HG02870 (cell line): ENCODE measurements around the gene AOPEP.

Experiments used
- ATAC-seq: cut with Tn5 transposase; IDR thresholded peaks from one replicate; pipeline ENCODE4 v1.9.1; 2021; ENCODE audit warnings: mild to moderate bottlenecking, moderate library complexity; ENCODE audit not compliant: unreplicated experiment

Gene AOPEP

DNA sequence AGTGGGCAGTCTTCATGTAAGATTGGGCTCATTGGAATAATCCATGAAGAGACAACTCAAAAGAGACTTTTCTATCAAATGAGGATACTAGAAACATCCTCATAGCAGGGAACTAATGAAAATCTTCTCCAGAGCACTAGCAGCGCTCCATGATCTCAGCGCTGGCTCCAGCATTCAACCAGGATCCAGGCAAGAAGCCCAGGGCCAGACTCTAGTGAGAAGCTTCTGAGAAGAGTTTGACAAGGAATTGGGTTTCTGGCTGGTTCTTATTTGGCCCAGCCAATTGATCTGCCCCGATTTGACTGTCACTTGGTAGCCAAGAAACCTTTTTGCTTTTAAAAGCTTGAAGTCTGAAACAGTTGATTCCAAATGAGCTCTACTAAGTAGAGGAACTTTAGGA is 60.1 kb downstream of the AOPEP start:
- no peak for ATAC-seq

DNA sequence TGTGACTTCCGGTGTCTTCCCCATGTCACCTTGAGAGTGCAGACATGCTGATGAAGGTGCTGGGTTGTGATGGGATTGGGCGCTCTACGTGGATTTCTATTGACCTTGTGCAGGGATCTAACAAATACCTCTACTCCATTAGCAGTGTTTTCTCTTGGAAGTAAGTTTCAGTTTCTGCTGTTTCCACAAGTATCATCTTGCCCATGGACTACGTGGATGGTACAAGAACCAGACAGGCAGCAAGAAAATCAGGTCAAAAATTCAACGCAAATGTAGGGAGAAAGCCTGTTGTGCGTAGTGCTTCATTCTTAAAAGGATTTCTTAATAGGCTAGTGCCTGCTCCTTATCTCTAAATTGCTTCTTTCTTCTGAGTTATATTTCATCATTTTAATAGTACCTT is 60.8 kb downstream of the AOPEP start:
- no peak for ATAC-seq

DNA sequence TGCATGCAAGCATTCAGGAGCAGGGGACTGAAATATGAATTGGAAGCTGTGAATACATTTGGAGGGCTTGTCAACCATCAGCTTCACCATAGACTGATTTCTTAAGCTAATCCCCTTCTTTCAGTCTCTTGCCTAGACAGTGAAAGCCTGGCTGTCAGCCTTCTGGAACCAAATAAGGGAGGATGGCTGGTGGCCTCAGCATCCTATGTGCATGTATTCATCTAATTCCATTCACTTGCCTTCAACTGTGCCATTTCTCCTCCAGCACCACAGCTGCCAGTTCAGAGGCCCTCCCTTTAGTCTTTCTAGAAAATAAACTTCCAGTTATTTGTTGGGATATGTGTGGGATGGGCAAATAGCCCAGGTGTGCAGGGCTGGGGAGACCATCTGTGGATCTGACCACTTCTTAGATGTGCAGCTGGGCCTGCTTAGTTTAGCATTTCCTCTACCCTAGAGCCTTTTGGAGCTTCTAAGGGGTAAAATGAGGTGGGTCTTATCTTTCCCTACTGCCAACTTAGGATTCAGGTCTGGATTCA is 62.1 kb downstream of the AOPEP start:
- ATAC-seq = no peak

DNA sequence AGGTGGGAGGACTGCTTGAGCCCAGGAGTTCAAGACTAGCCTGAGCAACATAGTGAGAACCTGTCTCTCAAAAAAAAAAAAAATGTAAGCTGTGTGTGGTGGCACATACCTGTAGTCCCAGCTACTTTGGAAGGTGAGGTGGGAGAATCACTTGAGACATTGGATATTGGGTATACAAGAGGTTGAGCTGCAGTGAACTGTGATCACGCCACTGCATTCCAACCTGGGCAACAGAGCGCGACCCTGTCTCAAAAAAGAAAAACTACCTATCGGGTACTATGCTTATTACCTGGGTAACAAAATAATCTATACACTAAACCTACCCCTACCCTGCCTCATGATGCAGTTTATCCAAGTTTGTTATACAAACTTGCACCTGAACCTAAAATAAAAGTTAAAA is 64.9 kb downstream of the AOPEP start:
- no peak for ATAC-seq

DNA sequence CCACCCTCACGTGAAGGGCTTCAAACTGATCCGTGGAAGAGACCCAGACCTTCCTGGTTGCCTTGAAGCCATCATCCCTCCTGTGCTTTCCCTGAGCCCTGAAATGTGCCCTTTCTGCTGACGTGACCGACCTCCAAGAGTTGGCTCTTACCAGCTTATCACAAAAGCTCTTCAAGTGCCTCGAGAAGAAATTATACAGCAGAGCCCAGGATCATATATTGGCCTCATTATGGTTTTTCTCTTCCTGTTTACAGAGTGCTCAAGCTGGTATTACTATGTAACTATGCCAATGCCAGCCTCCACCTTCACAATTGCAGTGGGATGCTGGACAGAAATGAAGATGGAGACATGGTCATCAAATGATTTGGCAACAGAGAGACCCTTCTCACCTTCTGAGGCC is 66.0 kb downstream of the AOPEP start:
- no peak for ATAC-seq

DNA sequence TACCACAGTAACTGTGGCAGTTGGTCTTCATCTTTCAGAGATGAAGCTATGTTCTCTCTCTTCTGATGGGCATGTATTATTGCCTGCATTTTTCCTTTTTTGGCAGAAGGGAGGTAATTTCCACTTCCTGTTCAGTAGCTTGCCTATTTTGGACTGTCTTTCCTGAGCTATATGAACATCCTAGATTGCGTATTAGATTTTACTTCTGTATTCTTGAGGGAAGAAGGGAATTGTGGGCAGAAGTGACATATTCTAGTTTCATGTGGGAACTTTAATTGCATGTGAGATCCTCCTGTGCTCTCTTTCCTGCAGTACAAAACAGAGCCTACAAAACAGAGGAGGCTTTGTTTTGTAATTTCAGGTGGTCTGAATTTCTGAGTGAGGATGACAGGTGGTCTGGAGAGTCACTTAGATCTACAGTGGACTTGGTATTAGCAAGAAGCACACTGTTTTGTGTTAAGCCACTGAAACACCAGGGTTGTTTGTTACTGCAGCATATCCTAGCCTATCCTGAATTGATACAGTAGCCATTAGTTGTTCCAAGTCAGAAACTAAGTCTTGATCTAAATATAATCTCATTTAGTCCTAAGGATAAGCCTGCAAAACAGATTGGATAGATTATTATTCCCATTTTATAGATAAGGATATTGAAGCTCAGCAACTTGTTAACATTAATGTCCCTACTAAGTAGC is 68.1 kb downstream of the AOPEP start:
- no peak for ATAC-seq

DNA sequence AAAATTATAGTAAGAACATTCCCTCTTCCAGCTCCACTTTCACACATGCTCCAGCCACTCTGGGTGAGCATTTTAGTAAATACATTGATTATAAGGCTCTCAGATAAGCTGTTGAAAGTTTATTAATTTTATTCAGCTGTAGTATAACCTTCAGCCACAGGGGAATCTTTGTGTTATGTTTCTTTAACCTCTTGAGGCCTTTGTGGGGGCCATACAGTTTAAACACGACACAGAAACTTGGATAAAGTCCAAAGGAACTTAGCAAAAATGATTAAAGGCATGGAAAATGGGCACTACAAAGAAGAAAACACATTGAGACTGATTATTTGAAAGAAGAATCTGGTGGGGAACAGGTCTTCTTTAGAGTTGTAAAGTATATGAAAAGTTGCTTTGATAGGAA is 70.2 kb downstream of the AOPEP start:
- ATAC-seq = no peak

DNA sequence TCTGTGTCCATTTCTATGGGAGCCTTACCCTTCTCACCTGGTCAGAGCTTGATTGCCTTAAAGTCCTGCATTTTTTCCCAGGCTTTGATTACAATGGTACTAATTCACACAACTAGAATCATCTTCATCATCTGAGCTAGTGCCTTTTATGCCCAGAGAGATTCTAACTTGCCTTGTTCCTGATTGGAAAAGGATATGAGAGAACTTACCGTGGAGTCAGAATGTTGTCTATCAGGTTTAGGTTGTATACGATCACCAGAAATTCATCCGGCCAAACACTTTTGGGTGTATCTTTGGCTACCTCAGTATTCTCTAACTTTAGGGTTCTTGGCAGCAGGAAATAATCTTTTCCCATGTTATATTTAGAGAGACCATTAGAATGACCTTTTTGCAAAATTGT is 71.7 kb downstream of the AOPEP start:
- ATAC-seq = no peak

DNA sequence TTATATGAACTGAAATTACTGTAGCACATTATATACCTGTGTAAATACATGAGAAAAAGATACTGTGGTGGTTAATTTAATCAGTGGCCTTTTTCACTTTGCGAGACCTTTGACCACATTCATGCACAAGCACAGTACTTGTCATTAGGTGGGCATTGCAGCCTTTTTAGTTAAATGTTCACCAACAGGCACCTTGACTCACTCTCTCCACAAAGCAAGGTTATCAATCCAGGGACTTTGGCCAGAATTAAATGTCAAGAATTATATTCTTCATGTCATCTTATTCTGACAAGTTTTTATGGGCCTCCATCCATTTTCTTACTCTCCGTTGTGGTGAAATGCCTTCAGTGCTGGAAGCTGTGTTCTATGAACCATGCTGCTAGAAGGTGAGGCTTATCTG is 72.2 kb downstream of the AOPEP start:
- no peak for ATAC-seq

DNA sequence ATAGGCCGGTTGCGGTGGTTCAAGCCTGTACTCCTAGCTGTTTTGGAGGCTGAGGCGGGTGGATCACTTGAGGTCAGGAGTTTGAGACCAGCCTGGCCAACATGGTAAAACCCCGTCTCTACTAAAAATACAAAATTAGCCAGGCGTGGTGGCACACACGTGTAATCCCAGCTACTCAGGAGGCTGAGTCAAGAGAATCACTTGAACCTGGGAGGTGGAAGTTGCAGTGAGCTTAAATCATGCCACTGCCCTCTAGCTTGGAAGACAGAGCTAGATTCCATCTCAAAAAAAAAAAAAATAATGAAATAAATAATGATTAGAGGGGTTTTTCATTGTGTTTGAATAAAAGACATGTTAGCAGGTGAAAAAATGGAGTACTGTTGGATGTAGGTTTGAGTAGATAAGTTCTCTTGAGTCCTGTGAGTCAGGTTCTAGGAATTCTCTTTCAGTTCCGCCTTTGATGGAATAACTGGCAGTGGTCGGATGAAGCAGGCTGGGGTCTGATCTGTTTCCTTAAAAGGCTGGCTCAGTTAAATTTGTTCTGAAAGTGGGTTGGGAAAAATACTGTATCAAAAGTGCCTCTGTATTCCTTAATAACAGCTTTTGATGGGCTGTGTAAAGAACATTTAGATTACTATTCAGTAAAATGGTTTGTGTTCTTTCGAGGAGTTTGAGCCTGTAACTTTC is 73.2 kb downstream of the AOPEP start:
- ATAC-seq = no peak

DNA sequence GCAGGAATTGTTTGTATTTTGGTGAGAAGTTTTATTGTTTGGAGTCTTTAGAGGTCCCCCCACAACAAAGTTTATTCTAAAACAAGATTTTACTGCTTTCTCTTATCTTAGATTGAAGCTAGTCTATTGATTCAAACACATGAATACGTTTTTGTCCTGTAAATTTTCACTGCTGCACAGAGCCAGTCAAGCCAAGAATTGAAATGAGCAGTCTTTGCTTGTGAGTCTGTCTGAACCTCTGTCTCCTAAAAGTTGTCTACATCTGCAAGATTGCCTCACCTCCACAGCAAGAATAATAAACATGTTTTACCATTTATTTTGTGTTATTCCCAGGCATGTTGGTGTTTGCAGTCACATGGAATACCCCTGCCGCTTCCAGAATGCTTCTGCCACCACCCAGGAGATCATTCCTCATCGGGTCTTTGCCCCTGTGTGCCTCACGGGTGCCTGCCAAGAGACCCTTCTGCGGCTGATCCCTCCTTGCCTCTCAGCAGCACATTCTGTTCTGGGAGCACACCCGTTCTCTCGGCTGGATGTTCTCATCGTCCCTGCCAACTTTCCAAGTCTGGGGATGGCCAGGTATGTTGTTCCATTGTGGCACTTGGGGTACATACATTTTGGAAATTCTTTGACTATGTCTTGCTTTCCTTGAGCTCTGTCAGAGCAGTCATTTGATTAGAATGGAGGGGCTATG is 74.1 kb downstream of the AOPEP start:
- ATAC-seq = no peak

DNA sequence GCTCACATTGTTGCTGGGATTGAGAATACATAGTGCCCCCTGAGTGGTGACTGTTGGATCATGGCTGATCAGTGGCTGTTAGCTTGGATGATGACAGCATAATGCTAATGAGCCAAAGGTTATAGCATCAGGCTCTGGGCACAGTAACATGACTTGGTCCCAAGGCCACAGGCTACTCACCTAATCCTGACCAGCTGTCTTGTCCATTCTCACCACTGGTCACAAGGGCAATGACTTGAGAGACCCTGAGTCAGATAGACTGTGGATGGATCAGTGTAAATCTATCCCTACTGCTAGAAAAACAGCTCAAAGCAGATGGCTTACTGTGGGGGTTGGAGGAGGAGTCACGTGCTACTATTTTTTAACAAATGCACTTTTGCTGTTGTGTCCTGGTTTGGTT is 74.7 kb downstream of the AOPEP start:
- ATAC-seq = no peak

DNA sequence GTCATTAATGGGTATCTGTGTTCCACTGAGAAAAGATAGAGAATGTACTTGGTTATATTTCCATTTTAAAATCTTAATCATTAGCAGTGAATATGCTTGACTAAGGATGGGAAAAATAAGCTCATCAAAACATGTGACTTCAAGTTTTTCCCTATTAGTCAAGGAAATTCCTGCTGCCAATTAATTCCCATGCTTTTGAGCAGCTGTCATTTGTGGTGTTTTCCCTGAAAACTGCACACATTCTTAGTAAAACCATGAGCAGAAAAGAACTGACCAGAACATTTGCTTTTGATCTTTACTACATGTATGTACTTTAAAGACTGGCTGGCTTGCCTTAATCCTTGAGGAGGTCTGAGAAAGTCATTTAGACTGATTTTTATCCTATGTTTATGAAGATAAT is 75.2 kb downstream of the AOPEP start:
- ATAC-seq = no peak

DNA sequence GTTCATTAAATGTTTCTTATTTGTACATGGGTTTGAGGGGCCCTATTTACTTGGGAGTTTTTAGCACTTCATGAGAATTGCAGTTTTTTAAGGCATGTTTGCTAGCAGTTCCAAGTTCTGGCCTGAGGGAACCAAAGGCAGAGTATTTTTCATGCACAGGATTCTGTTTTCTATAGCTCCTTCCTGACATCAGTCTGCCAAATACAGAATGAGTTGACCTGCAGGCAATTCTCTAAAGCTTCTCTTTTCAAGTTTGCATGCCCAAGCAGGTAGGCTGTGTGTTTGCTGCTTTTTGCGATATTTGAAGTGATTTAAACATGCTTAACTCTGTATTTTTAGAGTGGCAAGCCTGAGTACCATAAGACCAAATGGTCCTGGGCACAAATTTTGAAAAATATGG is 75.8 kb downstream of the AOPEP start:
- peak; percentile 1 for ATAC-seq

DNA sequence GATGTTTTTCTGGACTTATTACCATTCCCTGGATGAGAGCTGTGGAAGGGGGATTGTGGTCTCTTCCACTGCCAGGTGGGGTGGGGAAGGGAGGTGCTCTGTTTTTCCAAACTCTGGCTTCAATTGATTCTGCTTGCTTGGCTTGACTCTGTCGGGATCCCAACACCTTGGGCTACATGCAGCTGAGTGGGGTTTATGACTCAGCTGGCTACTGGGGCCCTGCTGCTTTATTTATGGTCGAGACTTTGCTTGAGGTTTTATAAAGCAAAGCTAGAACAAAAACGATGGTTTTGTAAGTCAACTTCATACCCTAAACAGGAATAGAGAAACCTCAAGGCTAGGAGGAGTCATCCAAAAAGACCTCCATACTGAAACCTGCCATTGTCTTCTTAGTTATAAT is 76.3 kb downstream of the AOPEP start:
- peak; percentile 69 for ATAC-seq

DNA sequence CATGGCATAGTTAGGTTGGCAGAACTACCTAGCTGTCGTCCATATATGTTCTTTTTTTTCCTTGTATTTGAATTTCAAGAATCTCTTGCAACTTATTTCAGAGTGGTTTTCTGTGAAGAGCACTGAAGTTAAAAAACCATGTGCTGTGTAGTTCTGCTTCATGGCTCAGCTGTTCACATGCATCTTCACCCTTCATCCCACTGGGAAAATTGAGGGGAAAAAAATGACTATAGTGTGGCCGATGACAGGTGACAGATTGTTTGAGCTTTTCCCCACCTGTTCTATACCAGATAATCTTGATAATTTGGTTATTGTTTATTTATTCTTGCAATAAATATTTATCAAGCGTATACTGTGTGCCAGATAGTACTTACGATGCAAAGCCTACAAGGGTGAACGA is 77.8 kb downstream of the AOPEP start:
- no peak for ATAC-seq

DNA sequence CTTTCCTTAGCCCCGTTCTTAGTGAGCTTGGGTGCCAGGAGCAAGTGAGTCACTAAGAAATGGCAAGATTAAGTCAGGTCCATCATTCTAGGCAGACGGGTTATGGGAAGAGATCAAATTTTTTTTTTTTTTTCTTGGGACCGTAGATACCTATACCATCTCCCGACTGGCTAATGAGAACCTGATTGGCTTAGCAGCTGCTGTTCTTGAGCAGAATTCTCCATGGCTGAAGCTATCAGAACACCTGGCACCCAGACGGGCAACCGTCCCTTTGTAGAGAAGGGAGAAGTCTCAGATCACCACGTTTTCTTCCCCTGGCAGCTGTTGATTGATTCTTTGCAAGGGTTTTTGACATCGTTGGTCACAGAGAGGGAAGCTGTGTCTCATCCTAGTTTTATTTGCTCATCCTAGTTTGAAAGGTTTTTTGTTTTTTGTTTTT is 78.6 kb downstream of the AOPEP start:
- ATAC-seq = no peak

DNA sequence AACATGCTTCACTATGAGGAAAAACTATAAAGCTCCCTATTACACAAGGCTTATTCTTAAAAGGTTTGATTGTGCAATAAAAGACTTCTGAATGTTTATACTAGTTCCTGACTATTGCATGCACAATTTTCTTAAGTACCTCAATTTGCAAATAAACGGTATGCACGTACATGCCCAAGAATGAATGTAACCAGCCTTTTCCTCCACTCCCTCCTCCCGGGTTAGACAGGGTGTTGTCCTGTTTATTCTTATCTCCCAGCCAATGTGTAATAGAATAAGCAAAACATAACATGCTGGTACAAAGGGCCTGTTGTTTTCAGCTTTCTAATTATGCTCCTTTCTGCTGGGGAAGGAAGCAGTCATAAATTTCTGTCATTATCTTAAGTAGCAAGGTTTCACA is 79.1 kb downstream of the AOPEP start:
- ATAC-seq = no peak

DNA sequence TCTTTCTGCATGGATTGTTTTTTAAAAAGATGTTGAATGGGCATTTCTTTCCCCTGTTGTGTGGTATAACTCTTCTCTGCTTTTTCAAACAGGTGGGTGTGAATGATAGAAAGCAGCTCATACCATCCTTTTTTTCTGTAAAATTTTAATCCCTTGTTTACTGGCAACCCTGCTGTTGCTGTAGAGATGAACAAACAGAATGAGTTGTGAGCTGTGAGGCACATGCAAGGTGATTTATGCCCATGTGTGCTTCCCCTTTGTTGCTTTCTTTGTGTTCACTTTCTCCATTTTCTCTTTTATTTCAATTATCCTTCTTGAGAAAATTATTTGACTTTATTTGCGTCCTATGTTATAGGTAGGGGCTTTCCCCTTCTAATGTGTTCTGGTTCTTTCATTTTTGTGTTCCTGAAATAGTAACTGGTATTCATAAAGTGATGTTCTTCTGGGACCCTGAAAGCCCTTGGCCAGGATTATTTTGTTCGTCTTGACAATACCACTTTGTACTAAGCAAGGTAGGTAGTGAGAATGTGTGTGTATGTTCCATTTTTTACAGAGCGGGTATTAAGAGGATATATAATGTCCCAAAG is 79.9 kb downstream of the AOPEP start:
- ATAC-seq = no peak

DNA sequence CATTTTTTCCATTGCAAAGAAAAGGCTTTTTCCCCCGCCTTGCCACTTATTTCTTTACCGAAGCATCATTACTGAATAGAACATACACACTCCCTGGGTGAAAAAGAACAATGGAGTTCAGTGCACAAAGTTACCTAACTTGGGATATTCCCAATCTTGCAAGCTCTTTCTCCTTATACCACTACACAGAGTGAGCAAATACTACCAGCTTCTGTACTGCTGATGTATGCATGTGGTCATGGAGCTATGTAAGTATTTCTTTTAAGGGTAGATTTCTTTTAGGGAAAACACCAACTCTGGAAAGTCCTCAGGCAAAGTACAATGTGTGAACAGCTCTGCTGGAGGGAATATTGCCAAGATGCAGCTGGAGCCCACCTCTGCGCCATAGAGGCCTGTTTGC is 81.1 kb downstream of the AOPEP start:
- ATAC-seq = no peak

DNA sequence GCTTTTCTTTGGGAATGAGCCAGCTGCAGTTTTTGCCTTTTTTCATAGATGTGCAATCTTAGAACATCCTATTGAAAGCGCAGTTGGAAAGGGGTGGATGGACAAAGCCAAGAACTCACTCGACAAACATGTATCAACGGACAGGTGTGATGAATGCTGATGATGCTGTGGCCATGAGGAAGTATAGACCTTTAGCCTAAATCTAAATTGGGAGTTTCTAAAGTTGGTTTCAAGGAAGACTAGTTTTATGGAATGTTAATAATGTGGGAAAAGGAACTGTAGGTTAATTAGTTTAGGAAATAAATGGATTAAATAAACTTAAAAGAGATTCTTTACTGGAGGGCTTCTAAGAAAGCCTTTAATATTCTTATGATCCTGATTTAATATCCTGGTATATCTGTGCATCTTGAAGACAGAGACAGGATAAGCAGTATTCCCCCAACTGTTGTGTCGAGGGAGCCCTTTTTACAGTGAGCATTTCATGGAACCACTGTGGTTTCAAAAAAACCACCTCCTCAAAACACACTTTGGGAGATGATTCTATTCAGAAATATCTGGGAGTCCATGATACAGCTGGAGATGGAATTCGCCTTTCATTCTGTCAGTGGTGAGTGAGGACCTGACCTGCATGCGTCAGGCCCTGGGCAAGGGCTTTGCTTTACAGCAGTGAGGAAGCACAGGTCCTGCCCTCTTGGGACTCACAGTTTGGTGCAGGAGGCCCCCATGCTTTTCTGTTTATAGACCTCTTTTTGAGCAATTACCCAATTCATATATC is 82.6 kb downstream of the AOPEP start:
- ATAC-seq = no peak
